HG02852 (cell line): ENCODE results near the gene SHQ1.

Experiments
- ATAC-seq: cut with Tn5 transposase; IDR thresholded peaks from one replicate; pipeline ENCODE4 v1.9.1; 2021; ENCODE audit warnings: mild to moderate bottlenecking, moderate library complexity; ENCODE audit not compliant: unreplicated experiment

The SHQ1 gene

GRCh38 chr3:72855001-72855400 lies 6.8 kb upstream of the SHQ1 start:
- ATAC-seq, result no peak

GRCh38 chr3:72848703-72849081 lies 447 bp upstream of the SHQ1 start:
- peak; percentile 41 for ATAC-seq

- no peak for ATAC-seq
These were observed 963 bp downstream of the SHQ1 start for GRCh38 chr3:72847282-72847681.

GRCh38 chr3:72846166-72846565 lies 2.1 kb downstream of the SHQ1 start:
- no peak for ATAC-seq

- peak; percentile 20 for ATAC-seq
These were observed 3.7 kb downstream of the SHQ1 start for GRCh38 chr3:72844436-72844993.

GRCh38 chr3:72839057-72839456 lies 9.2 kb downstream of the SHQ1 start:
- ATAC-seq, result no peak

GRCh38 chr3:72836923-72837322 lies 11.3 kb downstream of the SHQ1 start:
- no peak for ATAC-seq

GRCh38 chr3:72836416-72836815 lies 11.8 kb downstream of the SHQ1 start:
- ATAC-seq, result no peak

GRCh38 chr3:72830452-72831223 lies 17.6 kb downstream of the SHQ1 start:
- ATAC-seq, result no peak

- no peak for ATAC-seq
These were observed 18.5 kb downstream of the SHQ1 start for GRCh38 chr3:72829701-72830100.

- ATAC-seq, result peak; percentile 38
These were observed 27.0 kb downstream of the SHQ1 start for GRCh38 chr3:72821161-72821781.

- no peak for ATAC-seq
These were observed 27.8 kb downstream of the SHQ1 start for GRCh38 chr3:72820415-72820814.

GRCh38 chr3:72818905-72819304 lies 29.3 kb downstream of the SHQ1 start:
- ATAC-seq, result no peak

- no peak for ATAC-seq
These were observed 30.0 kb downstream of the SHQ1 start for GRCh38 chr3:72818092-72818773.

- peak; percentile 48 for ATAC-seq
These were observed 31.3 kb downstream of the SHQ1 start for GRCh38 chr3:72816862-72817355.

- peak; percentile 52 for ATAC-seq
These were observed 33.9 kb downstream of the SHQ1 start for GRCh38 chr3:72814308-72814707.

- ATAC-seq, result no peak
These were observed 36.0 kb downstream of the SHQ1 start for GRCh38 chr3:72812201-72812600.

GRCh38 chr3:72811571-72811970 lies 36.7 kb downstream of the SHQ1 start:
- ATAC-seq, result no peak

GRCh38 chr3:72810659-72811434 lies 37.4 kb downstream of the SHQ1 start:
- no peak for ATAC-seq

- no peak for ATAC-seq
These were observed 38.2 kb downstream of the SHQ1 start for GRCh38 chr3:72810063-72810462.

- no peak for ATAC-seq
These were observed 43.9 kb downstream of the SHQ1 start for GRCh38 chr3:72804361-72804760.
